Dendritic cell treated with granulocyte-macrophage colony-stimulating factor and Interleukin-4, amounts not matched to agents 40 ng/mL and 50 ng/mL, for 4 days (primary cell): ENCODE measurements around the gene PRKAR2B.

ENCODE experiments used
- H3K27ac Mint-ChIP-seq: one replicate; pipeline ENCODE4 v1.8.0; 2022; ENCODE audit warnings: mild to moderate bottlenecking, mixed read lengths
- H3K27me3 Mint-ChIP-seq: one replicate; pipeline ENCODE4 v1.8.0; 2022; ENCODE audit warnings: mild to moderate bottlenecking, mixed read lengths
- H3K36me3 Mint-ChIP-seq: one replicate; pipeline ENCODE4 v1.8.0; 2022; ENCODE audit warnings: low read depth, mixed read lengths
- H3K4me1 Mint-ChIP-seq: one replicate; pipeline ENCODE4 v1.8.0; 2022; ENCODE audit warnings: low read depth, mixed read lengths
- H3K4me3 Mint-ChIP-seq: one replicate; pipeline ENCODE4 v1.8.0; 2022; ENCODE audit warnings: mild to moderate bottlenecking, moderate library complexity, mixed read lengths
- H3K9me3 Mint-ChIP-seq: one replicate; pipeline ENCODE4 v1.8.0; 2022; ENCODE audit warnings: mixed read lengths
- intact Hi-C: fragments of 100-400 bp; cut with micrococcal nuclease; formaldehyde crosslinking; loops from one replicate; pipeline ENCODE4 v1.15.0; 2022

PRKAR2B gene

GRCh38 chr7:107173691-107174406 lies 129.3 kb downstream of the PRKAR2B start:
- intact Hi-C loops: loop anchor here (10.0 kb wide), 2 partner anchors 571 to 731 kb away; partner anchors contain the start of gene CBLL1
- H3K27me3 Mint-ChIP-seq: no peaks in the 10 kb centered on the region
- H3K36me3 Mint-ChIP-seq: peaks cover 40% of the 10 kb centered on the region
- peaks cover 29% of the 10 kb centered on the region for H3K4me1 Mint-ChIP-seq
- no peak overlapping the region for H3K27ac Mint-ChIP-seq
- no peak overlapping the region for H3K4me3 Mint-ChIP-seq
- H3K9me3 Mint-ChIP-seq: no peaks in the 10 kb centered on the region

- Mint-ChIP-seq H3K36me3 (peaks cover 36% of the 10 kb centered on the region), H3K4me3 (no peak overlapping the region), H3K4me1 (peaks cover 2% of the 10 kb centered on the region), H3K27me3 (no peaks in the 10 kb centered on the region), H3K27ac (no peak overlapping the region), H3K9me3 (no peaks in the 10 kb centered on the region)
- intact Hi-C loops: loop anchor here (10.0 kb wide), 2 partner anchors 565 to 725 kb away; partner anchors contain the start of gene CBLL1
These were observed 135.0 kb downstream of the PRKAR2B start for GRCh38 chr7:107179326-107180164.

GRCh38 chr7:107180378-107180777 lies 135.9 kb downstream of the PRKAR2B start:
- intact Hi-C loops: no loop called here
- Mint-ChIP-seq H3K4me3 (no peak overlapping the region), H3K36me3 (peaks cover 42% of the 10 kb centered on the region), H3K27me3 (no peaks in the 10 kb centered on the region), H3K27ac (no peak overlapping the region), H3K4me1 (no peaks in the 10 kb centered on the region), H3K9me3 (no peaks in the 10 kb centered on the region)

GRCh38 chr7:107181172-107181571 lies 136.7 kb downstream of the PRKAR2B start:
- Mint-ChIP-seq H3K4me1 (no peaks in the 10 kb centered on the region), H3K4me3 (no peak overlapping the region), H3K9me3 (no peaks in the 10 kb centered on the region), H3K27ac (no peak overlapping the region), H3K36me3 (peaks cover 50% of the 10 kb centered on the region), H3K27me3 (no peaks in the 10 kb centered on the region)
- intact Hi-C loops: no loop called here

- H3K4me1 Mint-ChIP-seq: no peaks in the 10 kb centered on the region
- intact Hi-C loops: no loop called here
- H3K27me3 Mint-ChIP-seq: no peaks in the 10 kb centered on the region
- H3K27ac Mint-ChIP-seq: no peak overlapping the region
- peaks cover 87% of the 10 kb centered on the region for H3K36me3 Mint-ChIP-seq
- no peaks in the 10 kb centered on the region for H3K9me3 Mint-ChIP-seq
- no peak overlapping the region for H3K4me3 Mint-ChIP-seq
These were observed 141.2 kb downstream of the PRKAR2B start for GRCh38 chr7:107185716-107186115.

GRCh38 chr7:107186240-107186639 lies 141.7 kb downstream of the PRKAR2B start:
- H3K4me3 Mint-ChIP-seq: no peak overlapping the region
- H3K9me3 Mint-ChIP-seq: no peaks in the 10 kb centered on the region
- no peak overlapping the region for H3K27ac Mint-ChIP-seq
- no peaks in the 10 kb centered on the region for H3K4me1 Mint-ChIP-seq
- H3K27me3 Mint-ChIP-seq: no peaks in the 10 kb centered on the region
- intact Hi-C loops: no loop called here
- peaks cover 83% of the 10 kb centered on the region for H3K36me3 Mint-ChIP-seq

GRCh38 chr7:107187774-107188173 lies 143.3 kb downstream of the PRKAR2B start:
- peaks cover 84% of the 10 kb centered on the region for H3K36me3 Mint-ChIP-seq
- H3K4me1 Mint-ChIP-seq: no peaks in the 10 kb centered on the region
- H3K27me3 Mint-ChIP-seq: no peaks in the 10 kb centered on the region
- H3K27ac Mint-ChIP-seq: no peak overlapping the region
- intact Hi-C loops: no loop called here
- no peaks in the 10 kb centered on the region for H3K9me3 Mint-ChIP-seq
- no peak overlapping the region for H3K4me3 Mint-ChIP-seq

- Mint-ChIP-seq H3K9me3 (no peaks in the 10 kb centered on the region), H3K4me1 (no peaks in the 10 kb centered on the region), H3K36me3 (peaks cover 88% of the 10 kb centered on the region), H3K27me3 (no peaks in the 10 kb centered on the region), H3K4me3 (no peak overlapping the region), H3K27ac (no peak overlapping the region)
- intact Hi-C loops: no loop called here
These were observed 145.6 kb downstream of the PRKAR2B start for GRCh38 chr7:107190090-107190489.

GRCh38 chr7:107194052-107194451 lies 149.5 kb downstream of the PRKAR2B start:
- Mint-ChIP-seq H3K27ac (no peak overlapping the region), H3K36me3 (peaks cover 88% of the 10 kb centered on the region), H3K27me3 (no peaks in the 10 kb centered on the region), H3K9me3 (no peaks in the 10 kb centered on the region), H3K4me1 (no peaks in the 10 kb centered on the region), H3K4me3 (no peak overlapping the region)
- intact Hi-C loops: no loop called here

GRCh38 chr7:107196834-107197610 lies 152.5 kb downstream of the PRKAR2B start:
- H3K4me3 Mint-ChIP-seq: no peak overlapping the region
- H3K36me3 Mint-ChIP-seq: peaks cover 94% of the 10 kb centered on the region
- intact Hi-C loops: no loop called here
- H3K4me1 Mint-ChIP-seq: no peaks in the 10 kb centered on the region
- H3K9me3 Mint-ChIP-seq: no peaks in the 10 kb centered on the region
- no peak overlapping the region for H3K27ac Mint-ChIP-seq
- no peaks in the 10 kb centered on the region for H3K27me3 Mint-ChIP-seq

- Mint-ChIP-seq H3K27ac (no peak overlapping the region), H3K4me1 (no peaks in the 10 kb centered on the region), H3K9me3 (no peaks in the 10 kb centered on the region), H3K27me3 (no peaks in the 10 kb centered on the region), H3K36me3 (peaks cover 100% of the 10 kb centered on the region), H3K4me3 (no peak overlapping the region)
- intact Hi-C loops: no loop called here
These were observed 157.4 kb downstream of the PRKAR2B start for GRCh38 chr7:107201795-107202450.

- Mint-ChIP-seq H3K4me3 (no peak overlapping the region), H3K27me3 (no peaks in the 10 kb centered on the region), H3K36me3 (peaks cover 98% of the 10 kb centered on the region)
These were observed 159.1 kb downstream of the PRKAR2B start for GRCh38 chr7:107203607-107204006.

GRCh38 chr7:107206136-107206535 lies 161.6 kb downstream of the PRKAR2B start:
- intact Hi-C loops: no loop called here
- H3K36me3 Mint-ChIP-seq: peaks cover 97% of the 10 kb centered on the region
- no peak overlapping the region for H3K27ac Mint-ChIP-seq
- H3K9me3 Mint-ChIP-seq: no peaks in the 10 kb centered on the region
- H3K4me3 Mint-ChIP-seq: no peak overlapping the region
- no peaks in the 10 kb centered on the region for H3K27me3 Mint-ChIP-seq
- no peaks in the 10 kb centered on the region for H3K4me1 Mint-ChIP-seq

More at GRCh38 chr7:107203607-107204006, 159.1 kb downstream of the PRKAR2B start:
- H3K27ac Mint-ChIP-seq: no peak overlapping the region
- intact Hi-C loops: no loop called here
- no peaks in the 10 kb centered on the region for H3K4me1 Mint-ChIP-seq
- no peaks in the 10 kb centered on the region for H3K9me3 Mint-ChIP-seq
